Esophagus (tissue), 2 donors: Measurements from ENCODE around the gene IFIT1B. TPM values are rescaled to one million over a fixed set of nuclear protein-coding genes. Genes with fewer than 3 reads are reported as not detected.

Source experiments
- polyA plus RNA-seq, 2 donors: library from polyadenylated mRNA; stranded (reverse); fragments of 200-250 nt; gene quantifications; one replicate each; pipeline ENCODE4 v1.2.3, GENCODE V29; 2013
- donor health status: healthy with polysubstance abuse.
- donor health status: Bipolar disorder and iron deficiency.

The IFIT1B gene
- polyA plus RNA-seq, 2 donors: not detected

Other genes with a start within 250 kb of the IFIT1B start
- gene CH25H, start 170.7 kb upstream of the IFIT1B start, polyA plus RNA-seq: 1 to 10 TPM; 2.8 to 9.0 TPM
- 10 to 100 TPM in 1 of 2 donors, 1 to 10 TPM in 1; 7.8 to 17.3 TPM for gene LIPA, start 126.3 kb upstream of the IFIT1B start, polyA plus RNA-seq
- 1 to 10 TPM in 1 of 2 donors, under 1 TPM in 1; 0.94 to 1.1 TPM for gene IFIT2, start 76.0 kb upstream of the IFIT1B start, polyA plus RNA-seq
- 1 to 10 TPM; 1.4 to 2.6 TPM for gene IFIT3, start 50.1 kb upstream of the IFIT1B start, polyA plus RNA-seq
- 1 to 10 TPM; 2.3 to 2.7 TPM for gene IFIT1, start 14.6 kb downstream of the IFIT1B start, polyA plus RNA-seq
- 1 to 10 TPM; 3.4 to 4.8 TPM for gene IFIT5, start 36.5 kb downstream of the IFIT1B start, polyA plus RNA-seq
- under 1 TPM; 0.02 to 0.05 TPM for gene SLC16A12, start 157.5 kb downstream of the IFIT1B start, polyA plus RNA-seq